Right kidney (tissue), 1 donor: Measurements from ENCODE around the gene SLC44A3.
"Not testable (repeated sequence)": the region's sequence is repeated elsewhere in the genome, so short reads cannot be mapped to it uniquely, and the experiment has no call there.

Experiments used
- DNase-seq: peaks from one replicate; pipeline ENCODE4 v3.0.0-alpha.2; 2016

The SLC44A3 gene

DNA sequence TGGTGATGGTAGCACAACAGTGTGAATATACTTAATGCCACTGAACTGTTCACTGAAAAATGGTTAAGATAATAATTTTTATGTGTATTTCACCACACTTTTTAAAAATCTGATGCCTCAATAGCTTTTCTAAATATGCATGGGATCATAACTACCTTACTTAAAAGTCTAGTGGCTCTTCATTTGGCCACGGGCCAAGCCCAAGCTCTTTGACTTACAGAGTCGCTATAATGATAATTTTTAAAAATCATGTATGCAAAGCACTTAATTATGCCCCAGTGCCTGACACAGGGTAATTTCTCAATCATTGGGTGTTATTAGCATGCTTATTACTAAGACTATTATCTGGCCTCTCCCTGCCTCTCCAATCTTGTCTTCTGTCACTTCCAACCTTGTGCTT is 114.4 kb downstream of the SLC44A3 start:
- no peak for DNase-seq

DNA sequence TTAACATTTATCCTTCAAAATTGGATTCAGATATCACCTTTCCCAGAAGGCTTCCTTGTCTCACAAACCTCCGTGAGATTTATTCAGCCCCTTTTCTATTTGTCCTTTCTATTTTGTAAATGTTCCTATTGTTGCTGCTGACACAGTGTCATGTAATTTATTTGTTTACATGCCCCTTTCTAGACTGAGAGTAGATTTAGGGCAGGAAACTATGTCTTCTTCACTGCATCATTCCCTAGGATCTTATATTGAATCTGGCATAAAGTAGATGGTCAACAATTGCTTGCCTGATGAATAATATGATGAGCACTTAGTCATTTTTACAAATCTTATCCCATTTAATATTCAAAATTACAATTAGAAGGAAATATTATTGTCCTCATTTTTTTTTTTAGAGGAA is 114.9 kb downstream of the SLC44A3 start:
- no peak for DNase-seq

DNA sequence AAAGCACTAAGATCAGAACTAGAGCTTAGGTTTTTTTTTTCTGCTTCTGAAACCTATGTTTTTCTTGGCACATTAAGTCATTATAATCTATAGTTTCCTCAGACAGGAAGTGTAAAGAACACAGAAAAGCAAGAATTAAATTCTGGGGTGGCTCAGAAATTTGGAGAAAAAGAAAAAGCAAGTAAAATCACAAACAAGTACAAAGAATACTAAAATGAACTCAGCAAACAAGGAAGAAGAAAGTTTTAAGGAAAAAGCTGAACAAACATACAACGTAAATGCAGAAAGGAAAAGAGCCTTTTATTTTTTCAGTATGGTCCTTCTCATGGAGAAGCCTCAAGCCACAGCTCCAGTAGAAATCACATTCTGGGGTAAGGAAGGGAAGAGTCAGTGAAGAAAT is 115.3 kb downstream of the SLC44A3 start:
- no peak for DNase-seq

DNA sequence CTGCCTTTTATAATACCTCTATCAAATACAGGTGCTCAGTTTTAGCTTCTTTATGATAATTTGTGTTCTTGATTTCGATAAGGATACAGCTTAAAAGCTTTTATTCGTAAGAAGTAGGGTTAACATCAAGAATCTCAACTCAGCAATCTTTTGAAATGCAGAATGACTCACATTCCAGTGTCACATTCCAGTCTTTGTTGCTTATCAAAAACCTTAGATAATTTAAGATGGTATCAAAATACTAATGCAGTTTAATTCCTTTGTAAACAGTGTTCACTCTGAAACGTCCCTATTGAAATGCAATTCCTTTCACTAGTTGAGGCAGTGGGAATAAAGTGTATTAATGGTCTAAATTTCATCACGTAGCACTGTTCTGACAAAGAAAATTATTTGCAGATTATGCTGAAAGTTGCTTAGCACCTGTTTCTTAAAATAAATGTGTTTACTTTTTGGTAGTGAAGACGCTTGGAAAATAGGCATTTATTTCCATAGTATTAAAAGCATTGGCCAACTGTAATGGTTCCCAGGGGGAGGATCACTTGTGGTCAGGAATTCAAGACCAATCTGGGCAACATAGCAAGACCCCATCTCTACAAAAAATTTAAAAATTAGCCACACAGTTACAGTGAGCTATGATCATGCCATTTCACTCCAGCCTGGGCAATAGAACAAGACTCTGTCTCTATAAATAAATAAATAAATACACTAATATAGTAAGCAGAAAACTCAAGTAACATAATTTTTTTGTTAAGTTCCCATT is 116.9 kb downstream of the SLC44A3 start:
- no peak for DNase-seq

DNA sequence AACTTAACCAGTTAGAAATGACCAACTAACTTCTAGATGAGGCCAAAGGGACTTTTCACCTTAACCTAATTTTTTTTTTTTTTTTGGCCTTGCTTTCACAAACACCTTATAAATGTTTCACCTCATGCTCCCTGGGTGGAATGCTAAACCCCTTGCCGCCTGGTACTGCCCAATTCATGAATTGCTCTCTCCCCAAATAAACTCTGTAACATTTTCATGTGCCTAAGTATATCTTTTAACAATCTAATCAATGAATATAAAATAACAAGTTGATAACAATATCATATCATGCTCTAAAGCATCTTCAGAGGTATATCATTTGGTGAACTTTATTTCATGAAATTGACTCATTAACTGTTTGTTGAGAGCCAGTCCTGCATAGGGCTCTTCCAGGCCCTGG is 117.7 kb downstream of the SLC44A3 start:
- no peak for DNase-seq

DNA sequence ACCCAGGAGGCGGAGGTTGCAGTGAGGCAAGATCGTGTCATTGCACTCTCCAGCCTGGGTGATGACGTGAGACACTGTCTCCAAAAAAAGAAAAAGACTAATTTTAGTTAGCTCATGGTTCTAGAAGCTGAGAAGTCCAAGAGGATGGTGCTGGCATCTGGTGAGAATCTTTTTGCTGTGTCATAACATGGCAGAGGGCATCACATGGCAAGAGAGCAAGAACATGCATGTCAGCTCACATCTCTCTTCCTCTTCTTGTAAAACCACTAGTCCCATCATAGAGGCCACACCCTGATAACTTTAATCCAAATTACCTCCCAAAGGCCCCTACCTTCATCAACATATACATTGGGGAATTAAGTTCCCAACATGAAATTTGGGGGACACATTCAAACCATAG is 120.6 kb downstream of the SLC44A3 start:
- DNase-seq, result no peak

DNA sequence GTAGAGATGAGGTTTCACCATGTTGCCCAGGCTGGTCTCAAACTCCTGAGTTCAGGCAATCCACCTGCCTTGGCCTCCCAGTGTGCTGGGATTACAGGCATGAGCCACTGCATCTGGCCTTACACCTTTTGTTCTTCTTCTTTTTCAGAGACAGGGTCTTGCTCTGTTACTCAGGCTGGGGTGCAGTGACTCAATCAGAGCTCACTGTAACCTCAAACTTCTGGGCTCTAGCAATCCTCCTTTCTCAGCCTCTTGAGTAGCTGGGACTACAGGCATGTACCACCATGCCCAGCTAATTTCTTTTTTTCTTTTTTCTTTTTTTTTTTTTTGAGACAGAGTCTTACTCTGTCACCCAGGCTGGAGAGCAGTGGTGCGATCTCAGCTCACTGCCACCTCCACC is 121.3 kb downstream of the SLC44A3 start:
- DNase-seq, result not testable (repeated sequence)

DNA sequence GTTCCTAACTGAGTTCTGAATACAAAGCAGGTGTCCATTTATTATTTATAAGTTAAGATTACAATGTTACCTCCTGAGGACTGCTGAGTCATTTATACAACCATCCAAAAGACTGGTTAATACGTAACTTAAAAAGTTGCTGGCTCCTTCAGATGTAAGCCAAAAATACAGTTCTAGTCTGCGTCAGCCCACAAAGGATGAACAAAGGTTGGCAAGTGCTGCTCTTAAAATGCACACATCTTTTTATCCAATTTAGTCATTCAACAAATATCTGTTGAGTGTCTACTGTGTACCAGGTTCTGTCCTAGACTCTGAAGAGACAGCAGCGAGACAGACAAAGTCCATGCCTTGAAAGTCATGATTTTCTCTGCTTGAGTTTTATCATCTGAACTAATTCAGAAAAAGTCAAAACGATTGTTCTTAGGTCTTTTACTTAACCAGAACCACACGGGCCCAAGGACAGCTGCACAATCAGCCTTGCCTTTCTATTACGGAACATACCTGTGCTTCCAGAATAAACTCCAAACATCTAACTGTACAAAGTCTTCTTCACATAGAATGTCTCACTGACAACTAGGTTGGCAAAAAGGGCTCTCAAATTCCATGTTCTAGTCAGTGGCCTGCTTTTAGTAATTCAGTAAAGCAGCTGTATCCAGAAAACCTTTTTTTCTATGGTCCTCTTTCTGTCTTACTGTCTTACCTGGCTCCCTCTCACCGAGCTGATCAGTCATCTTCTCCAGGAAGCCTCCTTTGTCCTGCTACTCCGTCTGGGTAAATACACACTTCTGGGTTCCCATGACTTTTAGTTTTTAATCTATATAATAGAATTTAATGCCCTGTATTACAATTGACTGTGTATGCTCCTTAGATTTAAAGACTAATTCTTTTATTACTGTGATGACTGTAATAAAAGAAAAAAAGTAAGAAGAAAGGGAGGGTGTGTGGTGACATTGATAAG is 122.3 kb downstream of the SLC44A3 start:
- no peak for DNase-seq
